ENCODE data around the gene DNAJC22. TPM values are rescaled to one million over a fixed set of nuclear protein-coding genes. Genes with fewer than 3 reads are reported as not detected.
"Not testable (repeated sequence)": the region's sequence is repeated elsewhere in the genome, so short reads cannot be mapped to it uniquely, and the experiment has no call there.

The DNAJC22 gene
- total and polyA plus RNA-seq, 10 donors: 0.10 to 1.9 (median 0.70) TPM

GRCh38 chr12:49332891-49333371, 13.8 kb upstream of the DNAJC22 start:
- Histone ChIP-seq H3K27me3 (replicated peaks in 1 of 7) (peaks cover 10 to 78% (median 52%) of the 10 kb centered on the region in 7 donors), H3K36me3 (peaks cover 0 to 31% (median 0%) of the 10 kb centered on the region in 6 donors), H3K4me1 (peaks cover 5 to 47% (median 24%) of the 10 kb centered on the region in 6 donors), H3K4me3 (peak overlapping the region in 2 of 8 donors; percentile 8 to 44), H3K27ac (no peak overlapping the region), H3K9me3 (no peaks in the 10 kb centered on the region)
- TF ChIP-seq POLR2A (IDR thresholded peaks at IDR 0.05) (no peak), POLR2AphosphoS5 (IDR thresholded peaks at IDR 0.05) (no peak), CTCF (IDR thresholded peaks at IDR 0.05 in 8 of 11, conservative IDR thresholded peaks at IDR 0.05 in 3 of 11) (no peak)
- no peak for DNase-seq
- intact Hi-C loops (cut with DNase I; ENCODE audit: low total_unique reads): no loop called here
- WGBS, 5 donors: 14 to 25% (median 20%) methylated on average over 26 to 40 of the region's 40 CpGs

DNA sequence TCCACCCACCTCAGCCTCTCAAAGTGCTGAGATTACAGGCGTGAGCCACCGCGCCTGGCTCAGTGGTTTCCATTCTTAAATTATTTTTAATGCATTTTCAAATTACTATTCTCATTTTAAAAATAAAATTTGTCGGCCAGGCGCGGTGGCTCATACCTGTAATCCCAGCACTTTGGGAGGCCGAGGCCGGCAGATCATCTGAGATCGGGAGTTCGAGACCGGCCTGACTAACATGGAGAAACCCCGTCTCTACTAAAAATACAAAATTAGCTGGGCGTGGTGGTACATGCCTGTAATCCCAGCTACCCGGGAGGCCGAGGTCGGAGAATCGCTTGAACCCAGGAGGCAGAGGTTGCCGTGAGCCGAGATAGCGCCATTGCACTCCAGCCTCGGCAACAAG, 12.9 kb upstream of the DNAJC22 start:
- not testable (repeated sequence) for DNase-seq

GRCh38 chr12:49334226-49334625, 12.5 kb upstream of the DNAJC22 start:
- H3K9me3 ChIP-seq: no peaks in the 10 kb centered on the region
- peaks cover 5 to 48% (median 24%) of the 10 kb centered on the region in 6 donors for H3K4me1 ChIP-seq
- H3K4me3 ChIP-seq: no peak overlapping the region
- intact Hi-C loops (cut with DNase I; ENCODE audit: low total_unique reads): no loop called here
- no peak for TF ChIP-seq POLR2AphosphoS5 (IDR thresholded peaks at IDR 0.05)
- no peak for TF ChIP-seq POLR2A (IDR thresholded peaks at IDR 0.05)
- TF ChIP-seq CTCF (IDR thresholded peaks at IDR 0.05 in 8 of 11, conservative IDR thresholded peaks at IDR 0.05 in 3 of 11): no peak
- no peak overlapping the region for H3K27ac ChIP-seq
- 30 to 40% (median 34%) methylated on average over 19 of the region's 19 CpGs for WGBS, 5 donors
- peaks cover 10 to 91% (median 56%) of the 10 kb centered on the region in 7 donors for H3K27me3 ChIP-seq (replicated peaks in 1 of 7)
- no peak for DNase-seq
- peaks cover 0 to 22% (median 0%) of the 10 kb centered on the region in 6 donors for H3K36me3 ChIP-seq

More for the DNA sequence above, 12.9 kb upstream of the DNAJC22 start:
- H3K9me3 ChIP-seq; H3K27ac ChIP-seq; H3K4me3 ChIP-seq; intact Hi-C loops (cut with DNase I; ENCODE audit: low total_unique reads): not testable (repeated sequence)
- WGBS, 5 donors: 38 to 50% (median 42%) methylated on average over 21 of the region's 21 CpGs
- peaks cover 5 to 48% (median 24%) of the 10 kb centered on the region in 6 donors for H3K4me1 ChIP-seq
- H3K27me3 ChIP-seq (replicated peaks in 1 of 7): peaks cover 10 to 86% (median 54%) of the 10 kb centered on the region in 7 donors
- H3K36me3 ChIP-seq: peaks cover 0 to 26% (median 0%) of the 10 kb centered on the region in 6 donors

DNA sequence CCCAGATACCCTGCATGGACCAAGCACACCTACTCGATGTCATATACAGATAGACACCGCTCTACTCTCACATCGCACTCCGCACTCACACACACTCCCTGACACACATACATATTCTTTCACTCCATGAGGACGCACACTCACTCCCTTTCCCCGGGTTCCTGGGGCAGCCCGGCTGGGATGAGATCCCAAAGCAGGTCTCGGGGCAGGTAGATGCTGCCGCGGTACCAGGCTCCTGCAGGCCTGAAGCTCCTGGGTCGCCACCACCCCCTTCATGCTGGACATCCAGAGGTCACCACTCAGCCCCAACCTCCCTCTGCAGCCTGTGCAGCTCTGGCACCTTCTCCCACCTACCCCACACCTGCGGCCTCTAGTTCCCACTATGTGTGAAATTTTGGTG, 12.0 kb upstream of the DNAJC22 start:
- intact Hi-C loops (cut with DNase I; ENCODE audit: low total_unique reads): no loop called here
- DNase-seq: no peak
- TF ChIP-seq POLR2AphosphoS5 (IDR thresholded peaks at IDR 0.05) (no peak), CTCF (IDR thresholded peaks at IDR 0.05 in 8 of 11, conservative IDR thresholded peaks at IDR 0.05 in 3 of 11) (no peak), POLR2A (IDR thresholded peaks at IDR 0.05) (no peak)
- WGBS, 5 donors: 51 to 58% (median 53%) methylated on average over 12 of the region's 12 CpGs
- peaks cover 10 to 95% (median 56%) of the 10 kb centered on the region in 7 donors for H3K27me3 ChIP-seq (replicated peaks in 1 of 7)
- H3K27ac ChIP-seq: no peak overlapping the region
- no peak overlapping the region for H3K4me3 ChIP-seq
- peaks cover 5 to 48% (median 24%) of the 10 kb centered on the region in 6 donors for H3K4me1 ChIP-seq
- H3K9me3 ChIP-seq: no peaks in the 10 kb centered on the region
- peaks cover 0 to 17% (median 0%) of the 10 kb centered on the region in 6 donors for H3K36me3 ChIP-seq

All from spleen (tissue), 11 donors.